HG03159 (cell line): Measurements from ENCODE around the gene USP17L19.
"Not testable (repeated sequence)": the region's sequence is repeated elsewhere in the genome, so short reads cannot be mapped to it uniquely, and the experiment has no call there.

Source experiments
- ATAC-seq: cut with Tn5 transposase; IDR thresholded peaks from one replicate; pipeline ENCODE4 v1.9.1; 2021; ENCODE audit warnings: mild to moderate bottlenecking, moderate library complexity; ENCODE audit not compliant: unreplicated experiment

Gene USP17L19, protein sequence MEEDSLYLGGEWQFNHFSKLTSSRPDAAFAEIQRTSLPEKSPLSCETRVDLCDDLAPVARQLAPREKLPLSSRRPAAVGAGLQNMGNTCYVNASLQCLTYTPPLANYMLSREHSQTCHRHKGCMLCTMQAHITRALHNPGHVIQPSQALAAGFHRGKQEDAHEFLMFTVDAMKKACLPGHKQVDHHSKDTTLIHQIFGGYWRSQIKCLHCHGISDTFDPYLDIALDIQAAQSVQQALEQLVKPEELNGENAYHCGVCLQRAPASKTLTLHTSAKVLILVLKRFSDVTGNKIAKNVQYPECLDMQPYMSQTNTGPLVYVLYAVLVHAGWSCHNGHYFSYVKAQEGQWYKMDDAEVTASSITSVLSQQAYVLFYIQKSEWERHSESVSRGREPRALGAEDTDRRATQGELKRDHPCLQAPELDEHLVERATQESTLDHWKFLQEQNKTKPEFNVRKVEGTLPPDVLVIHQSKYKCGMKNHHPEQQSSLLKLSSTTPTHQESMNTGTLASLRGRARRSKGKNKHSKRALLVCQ

DNA sequence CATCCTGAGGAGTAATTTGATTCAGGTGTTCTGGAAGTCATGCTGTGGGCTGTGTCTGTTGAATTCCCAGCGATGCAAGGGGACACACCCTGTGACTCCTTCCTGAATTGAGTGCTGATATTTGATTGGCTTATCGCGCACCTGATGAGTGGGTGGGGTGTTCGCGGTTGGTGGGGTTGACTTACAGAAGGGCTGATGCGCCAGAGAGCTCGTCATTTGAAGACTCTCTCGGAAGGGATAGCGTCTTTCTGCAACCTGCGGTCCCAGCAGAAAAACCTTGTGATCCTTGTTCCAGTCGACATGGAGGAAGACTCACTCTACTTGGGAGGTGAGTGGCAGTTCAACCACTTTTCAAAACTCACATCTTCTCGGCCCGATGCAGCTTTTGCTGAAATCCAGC, at the start of gene USP17L19:
Gene USP17L19 (plus strand): TSS at position 301 of the 400 bp plus-strand sequence. CDS start 0 bp downstream, at position 301.
- not testable (repeated sequence) for ATAC-seq

DNA sequence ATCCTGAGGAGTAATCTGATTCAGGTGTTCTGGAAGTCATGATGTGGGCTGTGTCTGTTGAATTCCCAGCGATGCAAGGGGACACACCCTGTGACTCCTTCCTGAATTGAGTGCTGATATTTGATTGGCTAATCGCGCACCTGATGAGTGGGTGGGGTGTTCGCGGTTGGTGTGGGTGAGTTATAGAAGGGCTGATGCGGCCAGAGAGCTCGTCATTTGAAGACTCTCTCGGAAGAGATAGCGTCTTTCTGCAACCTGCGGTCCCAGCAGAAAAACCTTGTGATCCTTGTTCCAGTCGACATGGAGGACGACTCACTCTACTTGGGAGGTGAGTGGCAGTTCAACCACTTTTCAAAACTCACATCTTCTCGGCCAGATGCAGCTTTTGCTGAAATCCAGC, 42.8 kb upstream of the USP17L19 start, which contains the start of gene USP17L10:
Gene USP17L10 (plus strand): TSS at position 301 of the 400 bp plus-strand sequence. CDS start 0 bp downstream, at position 301.
- ATAC-seq, result not testable (repeated sequence)

DNA sequence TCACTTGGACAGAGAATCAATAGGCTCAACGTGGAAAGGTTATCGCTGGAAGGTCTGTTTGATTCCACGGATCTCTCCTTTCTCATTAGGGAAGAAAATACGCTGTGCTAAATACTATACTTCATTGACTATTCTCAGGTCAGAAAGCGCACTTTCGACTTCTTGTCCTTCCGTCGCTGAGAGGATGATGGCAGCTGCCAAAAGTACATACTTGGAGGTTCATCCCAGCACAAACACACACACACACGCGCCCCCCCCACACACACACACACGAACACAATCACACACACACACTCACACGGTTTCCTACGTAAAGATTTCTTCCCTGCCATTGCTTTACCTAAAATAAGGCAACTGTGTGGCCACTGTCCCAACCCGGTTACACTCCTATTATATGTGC, 38.5 kb upstream of the USP17L19 start:
- ATAC-seq, result not testable (repeated sequence)

- not testable (repeated sequence) for ATAC-seq
Measured at GRCh38 chr4:9215105-9215504, 38.1 kb upstream of the USP17L19 start, which contains the start of gene USP17L11. USP17L11 (plus strand) TSS chr4:9215405; CDS start chr4:9215405, 0 bp downstream.

DNA sequence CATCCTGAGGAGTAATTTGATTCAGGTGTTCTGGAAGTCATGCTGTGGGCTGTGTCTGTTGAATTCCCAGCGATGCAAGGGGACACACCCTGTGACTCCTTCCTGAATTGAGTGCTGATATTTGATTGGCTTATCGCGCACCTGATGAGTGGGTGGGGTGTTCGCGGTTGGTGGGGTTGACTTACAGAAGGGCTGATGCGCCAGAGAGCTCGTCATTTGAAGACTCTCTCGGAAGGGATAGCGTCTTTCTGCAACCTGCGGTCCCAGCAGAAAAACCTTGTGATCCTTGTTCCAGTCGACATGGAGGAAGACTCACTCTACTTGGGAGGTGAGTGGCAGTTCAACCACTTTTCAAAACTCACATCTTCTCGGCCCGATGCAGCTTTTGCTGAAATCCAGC, 33.3 kb upstream of the USP17L19 start, which contains the start of gene USP17L12:
Gene USP17L12 (plus strand): TSS at position 301 of the 400 bp plus-strand sequence. CDS start 0 bp downstream, at position 301.
- ATAC-seq, result not testable (repeated sequence)

DNA sequence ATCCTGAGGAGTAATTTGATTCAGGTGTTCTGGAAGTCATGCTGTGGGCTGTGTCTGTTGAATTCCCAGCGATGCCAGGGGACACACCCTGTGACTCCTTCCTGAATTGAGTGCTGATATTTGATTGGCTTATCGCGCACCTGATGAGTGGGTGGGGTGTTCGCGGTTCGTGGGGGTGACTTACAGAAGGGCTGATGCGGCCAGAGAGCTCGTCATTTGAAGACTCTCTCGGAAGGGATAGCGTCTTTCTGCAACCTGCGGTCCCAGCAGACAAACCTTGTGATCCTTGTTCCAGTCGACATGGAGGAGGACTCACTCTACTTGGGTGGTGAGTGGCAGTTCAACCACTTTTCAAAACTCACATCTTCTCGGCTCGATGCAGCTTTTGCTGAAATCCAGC, 28.6 kb upstream of the USP17L19 start, which contains the start of gene USP17L13:
Gene USP17L13 (plus strand): TSS at position 301 of the 400 bp plus-strand sequence. CDS start 0 bp downstream, at position 301.
- not testable (repeated sequence) for ATAC-seq

- ATAC-seq, result not testable (repeated sequence)
Measured at GRCh38 chr4:9230249-9230648, 22.9 kb upstream of the USP17L19 start.

- not testable (repeated sequence) for ATAC-seq
Measured at GRCh38 chr4:9234085-9234484, 19.1 kb upstream of the USP17L19 start, which contains the start of gene USP17L15. USP17L15 (plus strand) TSS chr4:9234385; CDS start chr4:9234385, 0 bp downstream.

GRCh38 chr4:9238461-9238860, 14.7 kb upstream of the USP17L19 start:
- ATAC-seq, result not testable (repeated sequence)

DNA sequence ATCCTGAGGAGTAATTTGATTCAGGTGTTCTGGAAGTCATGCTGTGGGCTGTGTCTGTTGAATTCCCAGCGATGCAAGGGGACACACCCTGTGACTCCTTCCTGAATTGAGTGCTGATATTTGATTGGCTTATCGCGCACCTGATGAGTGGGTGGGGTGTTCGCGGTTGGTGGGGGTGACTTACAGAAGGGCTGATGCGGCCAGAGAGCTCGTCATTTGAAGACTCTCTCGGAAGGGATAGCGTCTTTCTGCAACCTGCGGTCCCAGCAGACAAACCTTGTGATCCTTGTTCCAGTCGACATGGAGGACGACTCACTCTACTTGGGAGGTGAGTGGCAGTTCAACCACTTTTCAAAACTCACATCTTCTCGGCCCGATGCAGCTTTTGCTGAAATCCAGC, 9.6 kb upstream of the USP17L19 start, which contains the start of gene USP17L17:
Gene USP17L17 (plus strand): TSS at position 301 of the 400 bp plus-strand sequence. CDS start 0 bp downstream, at position 301.
- ATAC-seq, result not testable (repeated sequence)

DNA sequence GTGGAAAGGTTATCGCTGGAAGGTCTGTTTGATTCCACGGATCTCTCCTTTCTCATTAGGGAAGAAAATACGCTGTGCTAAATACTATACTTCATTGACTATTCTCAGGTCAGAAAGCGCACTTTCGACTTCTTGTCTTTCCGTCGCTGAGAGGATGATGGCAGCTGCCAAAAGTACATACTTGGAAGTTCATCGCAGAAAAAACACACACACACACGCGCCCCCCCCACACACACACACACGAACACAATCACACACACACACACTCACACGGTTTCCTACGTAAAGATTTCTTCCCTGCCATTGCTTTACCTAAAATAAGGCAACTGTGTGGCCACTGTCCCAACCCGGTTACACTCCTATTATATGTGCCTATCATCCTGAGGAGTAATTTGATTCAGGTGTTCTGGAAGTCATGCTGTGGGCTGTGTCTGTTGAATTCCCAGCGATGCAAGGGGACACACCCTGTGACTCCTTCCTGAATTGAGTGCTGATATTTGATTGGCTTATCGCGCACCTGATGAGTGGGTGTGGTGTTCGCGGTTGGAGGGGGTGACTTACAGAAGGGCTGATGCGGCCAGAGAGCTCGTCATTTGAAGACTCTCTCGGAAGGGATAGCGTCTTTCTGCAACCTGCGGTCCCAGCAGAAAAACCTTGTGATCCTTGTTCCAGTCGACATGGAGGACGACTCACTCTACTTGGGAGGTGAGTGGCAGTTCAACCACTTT, 5.1 kb upstream of the USP17L19 start, which contains the start of gene USP17L18:
Gene USP17L18 (plus strand): TSS at position 678 of the 728 bp plus-strand sequence. CDS start 0 bp downstream, at position 678.
- not testable (repeated sequence) for ATAC-seq

- not testable (repeated sequence) for ATAC-seq
Measured at GRCh38 chr4:9257824-9258223, 4.6 kb downstream of the USP17L19 start, which contains the start of gene USP17L20. USP17L20 (plus strand) TSS chr4:9258124; CDS start chr4:9258124, 0 bp downstream.

- ATAC-seq, result not testable (repeated sequence)
Measured at GRCh38 chr4:9262572-9262971, 9.4 kb downstream of the USP17L19 start, which contains the start of gene USP17L21. USP17L21 (plus strand) TSS chr4:9262872; CDS start chr4:9262872, 0 bp downstream.

DNA sequence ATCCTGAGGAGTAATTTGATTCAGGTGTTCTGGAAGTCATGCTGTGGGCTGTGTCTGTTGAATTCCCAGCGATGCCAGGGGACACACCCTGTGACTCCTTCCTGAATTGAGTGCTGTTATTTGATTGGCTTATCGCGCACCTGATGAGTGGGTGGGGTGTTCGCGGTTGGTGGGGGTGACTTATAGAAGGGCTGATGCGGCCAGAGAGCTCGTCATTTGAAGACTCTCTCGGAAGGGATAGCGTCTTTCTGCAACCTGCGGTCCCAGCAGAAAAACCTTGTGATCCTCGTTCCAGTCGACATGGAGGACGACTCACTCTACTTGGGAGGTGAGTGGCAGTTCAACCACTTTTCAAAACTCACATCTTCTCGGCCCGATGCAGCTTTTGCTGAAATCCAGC, 14.1 kb downstream of the USP17L19 start, which contains the start of gene USP17L22:
Gene USP17L22 (plus strand): TSS at position 301 of the 400 bp plus-strand sequence. CDS start 0 bp downstream, at position 301.
- ATAC-seq, result not testable (repeated sequence)

- ATAC-seq, result not testable (repeated sequence)
Measured at GRCh38 chr4:9271719-9272118, 18.5 kb downstream of the USP17L19 start.
